ENCODE measurements around the gene SMAP2.
"Not testable (repeated sequence)": the region's sequence is repeated elsewhere in the genome, so short reads cannot be mapped to it uniquely, and the experiment has no call there.

SMAP2 gene

GRCh38 chr1:40363721-40364120, 9.8 kb upstream of the SMAP2 start:
- DNase-seq: no peak
- intact Hi-C loops (cut with DNase I): no loop called here

- DNase-seq: no peak
- intact Hi-C loops (cut with DNase I): loop anchor here (5.0 kb wide), 1 partner anchor 36 kb away; no protein-coding TSS in a partner anchor
Observed at GRCh38 chr1:40371707-40372258, 1.7 kb upstream of the SMAP2 start.

- no peak for DNase-seq
- intact Hi-C loops (cut with DNase I): loop anchor here (5.0 kb wide), 1 partner anchor 35 kb away; no protein-coding TSS in a partner anchor
Observed at GRCh38 chr1:40372658-40373322, 737 bp upstream of the SMAP2 start.

GRCh38 chr1:40377512-40377911, 4.0 kb downstream of the SMAP2 start:
- no peak for DNase-seq

GRCh38 chr1:40379785-40380452, 6.4 kb downstream of the SMAP2 start:
- intact Hi-C loops (cut with DNase I): no loop called here
- no peak for DNase-seq

More at GRCh38 chr1:40377512-40377911, 4.0 kb downstream of the SMAP2 start:
- intact Hi-C loops (cut with DNase I): no loop called here

GRCh38 chr1:40380817-40381216, 7.3 kb downstream of the SMAP2 start:
- intact Hi-C loops (cut with DNase I): no loop called here
- no peak for DNase-seq

GRCh38 chr1:40381268-40382107, 8.0 kb downstream of the SMAP2 start:
- no peak for DNase-seq
- intact Hi-C loops (cut with DNase I): no loop called here

GRCh38 chr1:40382108-40382460, 8.6 kb downstream of the SMAP2 start:
- intact Hi-C loops (cut with DNase I): no loop called here

GRCh38 chr1:40382601-40383000, 9.1 kb downstream of the SMAP2 start:
- no peak for DNase-seq
- intact Hi-C loops (cut with DNase I): no loop called here

More at GRCh38 chr1:40382108-40382460, 8.6 kb downstream of the SMAP2 start:
- no peak for DNase-seq

- DNase-seq: peak in 7 of 10 donors; percentile 22 to 86 (median 41)
- intact Hi-C loops (cut with DNase I): no loop called here
Observed at GRCh38 chr1:40383095-40383487, 9.6 kb downstream of the SMAP2 start.

GRCh38 chr1:40383488-40384412, 10.2 kb downstream of the SMAP2 start:
- no peak for DNase-seq
- intact Hi-C loops (cut with DNase I): no loop called here

GRCh38 chr1:40384413-40384762, 10.9 kb downstream of the SMAP2 start:
- intact Hi-C loops (cut with DNase I): no loop called here
- DNase-seq: no peak

- intact Hi-C loops (cut with DNase I): no loop called here
- no peak for DNase-seq
Observed at GRCh38 chr1:40384887-40385286, 11.4 kb downstream of the SMAP2 start.

- intact Hi-C loops (cut with DNase I): no loop called here
- no peak for DNase-seq
Observed at GRCh38 chr1:40385437-40386358, 12.2 kb downstream of the SMAP2 start.

GRCh38 chr1:40386359-40386723, 12.8 kb downstream of the SMAP2 start:
- no peak for DNase-seq
- intact Hi-C loops (cut with DNase I): no loop called here

- no peak for DNase-seq
- intact Hi-C loops (cut with DNase I): no loop called here
Observed at GRCh38 chr1:40386796-40387195, 13.3 kb downstream of the SMAP2 start.

GRCh38 chr1:40387381-40388306, 14.1 kb downstream of the SMAP2 start:
- peak in 1 of 10 donors; percentile 73 for DNase-seq
- intact Hi-C loops (cut with DNase I): not testable (repeated sequence)

Data from posterior cingulate gyrus (tissue), 11 donors.